NK-92 (cell line): ENCODE data around the gene WDR1.

ENCODE experiments used
- DNase-seq: peaks from one replicate; lab custom pipeline; 2025; ENCODE audit not compliant: unreplicated experiment; lab: John Stamatoyannopoulos, UW

The WDR1 gene

DNA sequence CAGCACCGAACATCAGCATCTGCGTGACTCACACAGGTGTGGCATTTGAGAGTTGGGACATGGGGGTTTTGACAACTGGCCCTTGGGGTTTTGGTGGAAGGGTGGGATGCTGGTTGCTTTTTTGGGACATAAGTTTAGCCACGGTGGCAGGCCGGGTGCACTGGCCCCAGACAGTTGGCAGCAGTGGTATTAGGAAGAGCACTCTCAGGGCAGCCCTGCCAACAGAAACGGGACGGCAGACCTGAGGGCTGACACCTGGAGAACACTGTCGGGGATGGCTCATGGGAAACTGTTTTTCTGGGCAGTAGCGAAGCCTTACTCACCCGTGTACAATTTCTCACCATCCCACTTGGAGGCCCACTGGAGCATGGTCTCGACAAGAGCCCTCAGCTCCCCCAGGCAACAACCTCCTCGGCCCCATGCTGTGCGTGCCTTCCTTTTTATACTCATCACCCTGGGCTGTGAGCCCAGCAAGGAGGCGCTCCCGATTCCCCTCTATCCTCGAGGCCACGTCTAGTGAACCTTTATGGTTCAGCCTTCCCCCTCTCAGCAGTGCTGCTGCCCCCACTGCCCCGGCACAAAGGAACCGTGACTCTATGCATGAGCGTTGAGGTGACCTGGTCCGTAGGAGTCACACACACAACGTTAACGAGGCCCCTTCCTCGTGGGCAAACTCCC lies 30.6 kb downstream of the WDR1 start:
- DNase-seq: no peak

DNA sequence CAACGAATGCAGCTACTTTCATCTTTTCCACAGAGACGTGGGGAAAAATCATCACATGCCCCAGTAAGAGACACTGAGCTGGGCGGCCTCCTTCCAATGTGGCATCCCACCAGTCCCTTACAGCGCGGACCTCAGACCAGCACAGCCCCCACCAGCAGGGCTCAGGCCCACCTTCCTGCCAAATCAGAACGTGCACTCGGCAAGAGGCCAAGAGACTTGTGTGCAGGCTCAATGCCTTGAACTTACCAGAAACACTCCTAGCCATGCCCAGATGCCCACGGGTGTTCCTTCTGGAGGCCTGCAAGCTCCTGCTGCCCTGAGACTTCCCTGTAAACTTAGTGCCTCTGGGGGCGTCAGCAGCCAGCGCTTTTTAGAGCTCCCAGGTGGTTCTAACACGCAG lies 31.2 kb downstream of the WDR1 start:
- DNase-seq: no peak

DNA sequence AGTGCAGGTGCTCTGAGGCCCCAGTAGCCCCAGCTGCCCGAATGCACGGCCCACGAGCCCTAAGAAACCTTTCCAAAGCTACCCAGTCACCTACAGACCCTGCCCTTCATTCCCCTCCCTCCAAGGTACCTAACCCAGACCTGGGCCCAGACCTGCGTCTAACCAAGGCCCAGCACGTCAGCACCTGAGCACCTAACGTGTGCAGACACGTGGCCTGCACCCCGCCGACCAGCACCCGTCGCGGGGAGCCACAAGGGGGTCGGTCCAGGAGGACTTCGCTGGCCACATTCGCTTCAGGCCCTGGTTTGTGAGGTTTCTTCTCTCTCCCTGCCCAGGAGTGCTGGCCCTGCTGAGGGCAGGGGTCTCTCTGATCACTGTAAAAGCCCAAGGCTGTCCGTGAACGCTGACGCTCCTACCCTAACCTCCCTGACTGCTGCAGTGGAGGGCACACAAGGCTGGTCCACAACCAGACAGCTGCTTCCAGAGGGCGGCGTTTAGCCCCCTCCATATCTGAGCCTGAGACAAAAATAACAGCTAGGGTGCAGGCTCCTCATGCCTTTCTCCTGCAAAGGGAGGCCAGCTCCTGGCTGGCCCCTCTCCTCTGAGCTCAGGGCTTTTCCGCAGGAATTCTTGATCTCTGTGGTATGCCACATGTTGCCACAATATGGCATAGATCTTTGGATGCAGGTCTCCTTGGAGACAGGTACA lies 31.8 kb downstream of the WDR1 start:
- DNase-seq: no peak

DNA sequence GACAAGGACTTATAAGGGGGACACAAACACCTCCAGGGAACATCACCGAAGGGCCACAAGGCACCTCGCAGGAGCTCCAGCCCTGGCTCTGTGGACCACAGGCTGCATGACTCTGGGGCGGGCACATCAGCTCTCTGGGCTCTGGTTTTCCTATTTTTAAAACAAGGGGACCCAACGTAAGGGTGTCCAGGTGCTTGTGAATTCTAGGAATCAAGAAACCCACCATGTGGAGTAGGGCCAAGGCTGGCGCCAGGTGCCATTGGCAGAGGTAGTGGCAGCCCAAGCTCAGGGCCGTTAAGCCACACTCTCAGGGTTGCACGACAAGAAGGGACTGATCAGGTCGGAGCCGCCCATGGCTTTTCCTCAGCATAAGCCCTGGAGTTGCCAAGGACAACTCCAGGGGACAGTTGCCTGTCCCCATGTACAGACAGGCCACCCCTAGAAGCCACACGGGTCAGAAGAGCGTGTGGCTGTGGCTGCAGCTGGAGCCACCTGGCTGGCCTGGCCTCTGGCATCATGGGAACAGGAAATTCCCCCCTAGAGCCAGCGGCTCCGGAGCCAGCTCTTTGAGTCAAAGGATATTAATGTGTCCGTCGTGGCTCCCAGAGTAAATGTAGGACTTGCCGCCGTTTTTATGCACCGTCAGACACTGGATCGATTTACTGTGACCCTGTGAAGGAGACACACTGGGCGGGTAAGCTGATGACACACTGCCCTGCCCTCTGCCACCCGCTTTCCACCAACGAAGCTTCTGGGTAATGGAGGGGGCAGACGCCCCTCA lies 32.5 kb downstream of the WDR1 start:
- DNase-seq: no peak

DNA sequence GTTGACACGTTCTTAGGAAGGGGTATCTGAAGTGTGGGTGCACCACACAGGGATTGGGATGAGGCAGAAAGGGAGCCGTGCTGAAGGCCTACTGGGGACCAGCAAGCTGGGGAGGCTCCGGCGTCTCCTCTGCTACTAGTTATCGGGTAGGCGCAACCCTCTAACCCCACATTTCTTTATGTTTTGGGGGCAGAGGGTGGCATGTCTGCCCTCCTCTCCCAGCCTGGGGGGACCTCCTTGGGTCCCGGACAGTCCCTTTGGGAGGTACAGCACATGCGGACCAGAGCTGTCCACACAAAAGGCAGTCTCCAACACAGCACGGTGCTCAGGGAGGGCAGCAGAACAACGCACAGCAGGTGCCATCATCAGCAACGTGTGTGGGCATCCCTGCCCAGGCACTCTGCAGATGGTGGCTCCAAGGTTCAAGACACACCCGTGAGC lies 33.2 kb downstream of the WDR1 start:
- no peak for DNase-seq

DNA sequence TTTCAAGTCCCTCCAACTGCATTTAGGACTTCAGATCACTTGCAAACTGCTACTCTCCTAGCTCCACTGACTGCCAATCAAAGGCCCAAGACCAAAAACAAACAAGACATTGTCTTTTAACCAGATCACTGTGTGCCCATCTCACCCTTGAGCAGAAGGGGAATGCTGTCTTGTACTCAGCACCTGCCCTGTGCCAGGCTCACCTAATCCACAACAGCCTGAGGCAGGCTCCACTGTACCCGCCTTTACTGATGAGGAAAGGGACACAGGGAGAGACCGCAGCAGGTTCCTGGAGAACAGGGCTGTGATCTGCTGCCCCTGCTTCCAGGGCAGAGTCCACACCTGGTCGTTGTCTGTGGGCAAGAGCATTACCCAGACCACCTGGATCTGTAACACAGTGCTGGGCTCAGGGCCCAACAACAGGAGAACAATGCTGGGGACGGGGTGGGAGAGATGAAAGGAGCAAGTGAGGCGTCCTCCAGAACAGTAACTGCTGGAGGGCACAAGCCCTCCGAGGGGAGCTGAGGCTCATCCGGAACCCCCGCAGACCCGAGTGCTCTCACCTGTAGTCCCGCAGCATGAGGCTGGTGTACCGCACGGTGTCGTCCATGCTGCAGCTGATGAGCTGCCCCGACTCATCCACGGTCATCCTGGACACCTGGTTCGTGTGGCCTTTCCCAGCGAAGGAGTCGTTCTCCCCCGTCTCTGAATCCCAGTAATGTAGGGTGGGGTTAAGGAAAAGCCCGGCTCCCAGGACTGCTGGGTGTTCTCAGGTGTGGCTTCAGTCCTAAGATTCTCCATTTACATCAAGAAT lies 33.9 kb downstream of the WDR1 start:
- no peak for DNase-seq

DNA sequence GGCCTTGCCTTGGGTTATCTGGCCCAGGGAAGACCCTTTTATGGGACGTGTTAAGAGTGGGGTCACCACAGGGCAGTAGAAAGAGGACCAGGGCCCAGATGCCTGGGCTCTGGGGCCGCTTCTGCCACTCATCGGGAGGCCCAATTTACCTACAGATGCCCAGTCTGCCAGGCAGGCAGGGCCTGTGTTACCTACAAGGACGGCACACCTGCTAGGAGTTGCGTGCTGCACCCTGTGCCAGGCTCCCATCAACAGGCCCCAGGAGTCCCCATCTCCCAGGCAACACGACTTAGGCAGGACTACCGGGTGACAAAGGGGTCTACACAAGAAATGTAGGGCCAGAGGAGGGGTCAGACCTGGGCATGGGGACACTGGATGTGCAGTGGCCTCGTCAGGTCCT lies 34.6 kb downstream of the WDR1 start:
- DNase-seq: no peak

DNA sequence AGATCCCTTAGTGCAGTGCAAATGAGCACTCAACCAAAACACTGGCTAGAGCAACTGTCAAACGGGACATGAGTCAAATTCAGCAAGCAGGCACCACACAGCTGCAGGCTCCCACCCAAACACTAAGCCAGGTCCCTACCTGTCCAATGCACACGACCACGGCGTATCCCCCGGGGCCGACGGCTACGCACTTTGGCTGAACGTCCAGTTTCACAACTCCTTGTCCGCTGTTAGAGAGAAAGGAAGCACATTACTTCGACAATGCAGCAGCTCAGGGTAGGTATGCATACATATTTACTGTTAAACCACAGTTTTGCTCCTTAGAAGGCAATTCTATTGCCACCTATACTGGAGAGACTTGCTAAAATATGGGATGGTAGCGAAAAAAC lies 35.4 kb downstream of the WDR1 start:
- no peak for DNase-seq

DNA sequence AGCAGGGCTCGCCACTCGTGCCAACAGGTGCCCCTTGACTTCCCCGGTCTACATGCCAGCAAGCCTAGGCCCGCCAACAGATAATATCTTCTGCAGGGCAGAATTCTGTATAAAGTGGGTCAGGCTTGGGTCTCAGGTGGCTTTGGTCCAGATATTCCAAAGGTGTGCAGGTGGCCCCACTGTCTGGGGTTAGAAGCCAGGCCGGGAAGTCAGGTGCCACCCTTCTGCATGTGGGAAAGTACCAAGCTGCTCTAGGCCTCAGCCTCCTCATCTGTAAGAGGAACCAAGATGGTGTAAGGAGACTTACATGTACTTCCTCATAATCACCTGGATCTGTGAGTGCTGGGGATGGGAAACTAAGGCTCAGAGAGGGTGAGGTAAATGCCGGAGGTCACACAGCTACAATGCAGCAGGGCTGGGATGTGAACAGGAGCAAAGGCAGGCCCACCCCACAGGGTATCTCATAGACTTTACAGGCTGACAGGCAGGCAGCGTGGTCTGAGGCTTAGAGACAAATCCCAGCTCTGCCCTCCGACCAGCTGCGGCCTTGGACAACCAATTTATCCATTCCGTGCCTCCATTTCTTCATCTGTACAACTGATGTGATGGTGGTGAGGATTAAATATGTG lies 35.9 kb downstream of the WDR1 start:
- DNase-seq: no peak

DNA sequence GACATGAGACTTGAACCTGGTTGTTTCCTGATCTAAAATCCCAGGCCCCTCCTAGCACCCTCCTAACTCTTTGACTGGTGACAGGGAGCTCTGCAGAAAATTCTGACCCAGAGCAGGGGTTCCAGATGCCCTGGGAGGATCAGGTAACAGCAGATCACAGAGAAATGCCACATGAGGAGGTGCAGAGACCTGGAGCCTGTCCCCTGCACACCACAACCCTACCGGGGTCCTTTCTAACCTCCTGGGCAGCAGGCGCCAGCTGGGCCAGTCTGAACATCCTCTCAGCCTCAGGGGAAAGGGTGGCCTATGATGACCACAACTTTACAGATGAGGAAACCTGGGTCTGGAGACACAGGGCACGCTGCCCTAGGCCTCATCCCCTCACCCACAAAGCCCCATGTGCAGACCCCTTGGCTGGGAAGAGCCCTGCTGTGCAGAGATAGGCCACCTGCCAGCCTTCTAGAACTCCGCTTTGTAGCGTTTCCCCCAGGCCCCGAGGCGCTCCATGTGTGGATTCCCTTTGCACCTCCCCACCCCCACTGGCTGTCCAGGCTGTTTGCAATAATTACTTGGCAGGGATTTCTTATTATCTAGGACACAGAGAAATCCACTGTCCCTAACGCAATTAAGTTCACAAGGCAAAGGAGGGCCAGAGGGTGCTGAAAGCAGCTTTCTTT lies 36.5 kb downstream of the WDR1 start:
- DNase-seq: no peak

DNA sequence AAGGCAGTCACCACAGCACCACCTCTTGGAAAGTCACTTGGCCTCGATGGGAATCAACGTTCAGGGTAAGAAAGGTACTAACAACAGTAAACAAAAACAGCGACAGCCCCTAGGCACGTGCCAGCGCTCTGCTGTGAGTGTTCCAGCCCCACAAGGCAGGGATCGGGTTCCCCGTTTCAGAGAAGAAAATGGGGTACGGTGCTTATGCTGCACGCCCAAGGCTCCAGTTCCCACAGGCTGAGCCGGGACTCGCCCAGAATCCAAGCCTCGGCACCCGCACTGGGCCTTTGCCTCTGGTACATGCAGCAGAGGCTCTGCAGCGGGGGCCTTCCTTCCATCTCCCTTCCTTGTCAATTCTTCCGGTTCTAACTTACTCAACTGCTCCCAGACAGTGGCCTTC lies 37.3 kb downstream of the WDR1 start:
- DNase-seq: no peak

DNA sequence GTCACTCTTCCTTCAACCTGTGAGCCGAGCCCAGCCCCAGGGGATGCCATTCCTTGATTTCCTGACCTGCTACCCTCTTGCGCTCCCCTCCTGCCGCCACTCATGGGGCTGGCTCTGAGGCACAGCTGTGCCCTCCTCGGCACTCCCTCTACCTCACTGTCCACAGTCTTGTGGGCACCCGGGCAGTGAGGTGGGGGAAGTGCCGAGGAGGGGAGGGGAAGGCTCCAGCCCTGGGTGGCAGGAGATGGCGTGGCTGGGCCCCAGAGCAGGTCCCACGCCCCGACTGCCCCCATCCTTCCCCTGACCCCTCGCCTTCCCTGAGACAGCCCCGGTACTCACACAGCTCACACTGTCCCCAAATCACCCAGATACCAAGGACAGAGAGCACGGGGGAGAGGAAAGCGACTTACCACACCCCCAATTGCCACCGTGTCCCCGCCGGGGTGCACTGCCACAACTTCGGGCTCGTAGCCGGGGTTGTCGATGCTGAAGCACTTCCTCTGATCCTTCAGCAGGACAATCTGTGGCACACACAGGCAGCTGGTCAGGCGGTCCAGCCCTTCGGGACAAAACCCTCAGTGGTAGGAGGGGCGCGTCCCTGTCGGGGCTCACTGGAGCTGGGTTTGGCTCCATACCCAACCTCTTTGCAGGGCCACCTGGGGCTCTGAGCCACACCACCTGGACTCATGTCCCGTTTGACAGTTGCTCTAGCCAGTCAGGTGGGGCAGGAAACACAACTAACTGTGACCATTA lies 37.9 kb downstream of the WDR1 start:
- DNase-seq: no peak

DNA sequence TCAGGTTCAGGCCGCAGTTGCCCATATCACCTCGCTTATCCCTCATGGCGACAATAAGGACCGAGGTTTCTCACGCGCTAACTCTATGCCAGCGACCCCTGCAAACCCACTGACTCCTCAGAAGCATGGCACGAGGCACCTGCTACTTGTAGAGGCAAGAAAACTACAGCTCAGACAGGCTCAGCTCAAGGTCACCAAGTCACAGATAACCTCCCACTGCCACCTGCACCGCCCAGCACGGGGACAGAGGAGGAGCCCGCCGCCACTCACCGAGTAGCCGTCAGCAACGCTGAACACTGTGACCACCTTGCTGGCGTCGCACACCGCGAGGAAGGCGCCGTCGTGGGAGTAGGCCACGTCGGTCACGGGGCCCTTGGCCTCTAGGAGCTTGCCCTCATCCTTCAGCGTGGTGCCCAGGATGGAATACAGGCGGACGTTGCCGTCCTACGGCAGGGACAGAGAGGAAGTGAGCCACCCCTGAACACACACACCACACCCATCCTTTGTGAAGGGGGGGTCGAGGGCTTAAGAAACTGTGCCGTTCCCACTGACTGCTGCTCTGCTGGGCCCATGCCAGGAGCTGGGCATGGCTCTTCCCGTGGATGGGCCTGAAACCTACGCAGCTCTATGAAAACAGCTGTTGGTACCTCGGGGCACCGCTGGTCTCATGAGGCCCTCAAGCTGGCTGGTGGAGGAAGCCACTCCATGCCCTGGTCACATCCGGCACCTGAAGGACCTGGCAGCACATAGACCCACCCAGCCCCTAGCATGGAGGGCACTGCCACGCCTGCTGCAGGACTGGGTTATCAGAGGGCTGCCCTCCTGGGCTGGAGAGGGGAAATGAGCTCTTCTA lies 38.9 kb downstream of the WDR1 start:
- DNase-seq: no peak

DNA sequence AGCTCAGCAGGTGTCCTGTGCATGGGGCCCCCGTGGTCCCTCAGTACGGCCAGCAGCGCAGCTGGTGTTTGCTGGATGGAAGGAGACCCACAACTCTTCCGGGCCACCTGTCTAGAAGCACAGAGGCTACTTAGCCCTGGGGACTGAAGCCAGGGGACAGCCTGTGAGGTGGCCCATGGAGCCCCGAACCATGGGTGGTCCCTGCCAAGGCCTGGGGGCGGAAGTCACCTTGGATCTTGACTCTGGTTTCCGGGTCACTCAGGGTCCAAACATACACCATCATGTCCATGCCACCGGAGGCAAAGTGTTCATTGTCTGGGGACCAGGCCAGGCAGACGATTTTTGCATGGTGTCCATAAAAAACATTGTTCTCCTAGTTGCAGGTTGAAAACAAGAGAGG lies 39.5 kb downstream of the WDR1 start:
- no peak for DNase-seq

DNA sequence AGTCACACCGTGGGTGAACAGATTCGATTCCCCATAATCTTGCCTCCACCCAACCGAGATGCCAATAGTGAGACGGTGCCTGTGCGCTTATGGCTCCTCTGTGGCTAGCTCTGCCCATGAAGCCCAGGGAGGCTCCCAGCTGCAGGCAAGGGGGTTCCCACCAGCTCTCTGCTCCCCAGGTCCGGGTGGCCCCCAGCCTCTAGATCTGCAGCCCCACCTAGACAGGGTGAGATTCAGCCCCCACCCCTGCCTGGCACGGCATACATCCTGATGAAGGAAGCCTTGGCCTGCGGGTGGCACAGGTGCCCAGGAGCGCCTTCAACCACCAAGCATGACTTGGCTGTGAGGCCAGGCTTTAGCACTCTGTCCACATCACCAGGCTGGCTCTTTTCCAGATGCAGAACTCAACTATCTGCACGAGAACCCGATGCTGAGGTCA lies 40.6 kb downstream of the WDR1 start:
- no peak for DNase-seq

DNA sequence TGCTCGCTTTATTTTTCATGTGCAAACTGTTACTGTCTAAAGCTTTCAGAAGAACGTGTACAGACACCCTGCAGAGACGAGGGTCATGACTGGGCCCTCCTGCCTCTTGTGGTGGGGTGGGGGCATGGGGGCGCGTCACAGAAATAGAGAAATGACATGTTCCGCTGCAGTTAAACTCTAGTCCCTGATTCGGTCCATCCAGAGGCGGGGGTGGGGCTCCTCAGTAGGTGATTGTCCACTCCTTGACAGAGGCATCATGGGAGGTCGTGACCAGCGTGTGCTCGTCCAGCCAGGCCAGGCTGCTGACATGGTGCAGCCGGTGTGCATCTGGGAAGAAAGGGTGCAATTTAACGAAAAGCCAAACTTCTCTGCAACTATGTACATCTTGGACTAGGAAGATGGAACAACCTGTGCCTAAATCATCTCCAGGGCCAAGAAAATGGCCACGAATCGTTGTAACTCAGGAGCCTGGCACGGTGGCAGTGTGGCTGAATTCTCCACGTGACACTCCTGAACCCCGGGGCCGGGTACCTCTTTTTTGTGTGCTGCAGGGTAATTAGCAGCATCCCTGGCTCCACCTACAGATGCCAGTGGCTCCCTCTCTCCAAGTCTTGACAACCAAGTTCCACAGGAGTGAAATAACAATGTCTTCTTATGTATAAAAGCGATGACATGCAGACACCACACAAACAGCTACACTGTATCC lies 41.3 kb downstream of the WDR1 start:
- no peak for DNase-seq

DNA sequence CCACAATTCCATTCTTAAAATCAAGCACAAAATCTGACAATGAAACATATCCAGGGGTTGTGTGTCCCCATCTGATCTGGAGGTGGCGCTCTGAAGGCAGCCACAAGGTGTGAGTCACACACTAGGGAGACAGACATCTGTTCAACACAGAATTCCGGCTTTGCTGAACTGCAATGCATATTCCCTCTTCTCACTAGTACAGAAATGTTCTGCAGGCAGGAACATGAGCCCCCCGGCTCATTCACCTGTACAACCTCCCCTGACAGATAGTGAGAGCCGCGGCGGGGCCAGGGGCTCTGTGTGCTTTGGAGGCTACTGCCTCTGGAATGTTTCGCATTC lies 41.9 kb downstream of the WDR1 start:
- no peak for DNase-seq
